Measurements from ENCODE around the gene ITGB8. TPM values are rescaled to one million over a fixed set of nuclear protein-coding genes. Genes with fewer than 3 reads are reported as not detected.

The ITGB8 gene
- total RNA-seq, 1 experiment from 2014 or later = 13.9 TPM

GRCh38 chr7:20399521-20399920 lies 68.8 kb downstream of the ITGB8 start:
- Histone ChIP-seq H3K27ac (ENCODE audit: low read length) (no peak overlapping the region), H3K9ac (ENCODE audit: low read length) (no peak overlapping the region), H3F3A (ENCODE audit: low read length, unreplicated experiment) (no peaks in the 10 kb centered on the region), H3K27me3 (ENCODE audit: low read length) (no peaks in the 10 kb centered on the region), H3K4me2 (ENCODE audit: low read length) (no peak overlapping the region), H3K4me1 (ENCODE audit: insufficient read depth, low read length) (peaks cover 16% of the 10 kb centered on the region), H4K20me1 (ENCODE audit: low read length) (no peaks in the 10 kb centered on the region), H3K4me3 (ENCODE audit: low read length) (no peak overlapping the region), H3K9me3 (ENCODE audit: low read length) (no peaks in the 10 kb centered on the region), H3K36me3 (ENCODE audit: low read depth, low read length) (no peaks in the 10 kb centered on the region), H3K79me2 (ENCODE audit: low read length) (no peaks in the 10 kb centered on the region), H2AFZ (ENCODE audit: low read length) (no peak overlapping the region), H3K9me2 (replicated peaks; ENCODE audit: low read length) (no peaks in the 10 kb centered on the region)
- DNase-seq (peak; percentile 35), ATAC-seq (peak; percentile 60; the same call in 1 of the 2 replicates)
- BruUV-seq (replicated peaks) = no TSS peak
- ChIA-PET POLR2A (ENCODE audit: unreplicated experiment) (no interaction called here), CTCF (no interaction called here)
- intact Hi-C loops (cut with micrococcal nuclease) = no loop called here
- TF ChIP-seq EZH2phosphoT487 (IDR thresholded peaks at IDR 0.05; ENCODE audit: borderline replicate concordance, low read length) = no peak
- no peak for TF ChIP-seq CTCF (conservative IDR thresholded peaks at IDR 0.05; ENCODE audit: low read depth, low read length)
- TF ChIP-seq EZH2 (IDR thresholded peaks at IDR 0.05; ENCODE audit: low read length, unreplicated experiment) = no peak

- H2AFZ ChIP-seq (ENCODE audit: low read length) = 0 out of 2 replicates have a peak overlapping the region, but pooled peaks have one; percentile 2
- intact Hi-C loops (cut with micrococcal nuclease) = loop anchor here (1.0 to 5.0 kb wide), 3 partner anchors 9 to 205 kb away; no protein-coding TSS in a partner anchor
- ATAC-seq (peak; percentile 65), DNase-seq (no peak)
- no peak overlapping the region for H3K9ac ChIP-seq (ENCODE audit: low read length)
- H3K4me2 ChIP-seq (ENCODE audit: low read length) = no peak overlapping the region
- CTCF ChIA-PET = interaction anchor here (0.6 to 1.1 kb wide), 2 partner anchors 196 to 250 kb away, joined by 3 read pairs; no protein-coding TSS in a partner anchor
- H3K79me2 ChIP-seq (ENCODE audit: low read length) = no peaks in the 10 kb centered on the region
- no peaks in the 10 kb centered on the region for H3K36me3 ChIP-seq (ENCODE audit: low read depth, low read length)
- no peaks in the 10 kb centered on the region for H3K27me3 ChIP-seq (ENCODE audit: low read length)
- no peaks in the 10 kb centered on the region for H3K9me3 ChIP-seq (ENCODE audit: low read length)
- H4K20me1 ChIP-seq (ENCODE audit: low read length) = no peaks in the 10 kb centered on the region
- TF ChIP-seq CTCF (conservative IDR thresholded peaks at IDR 0.05; ENCODE audit: low read depth, low read length) = no peak
- no peak for TF ChIP-seq EZH2phosphoT487 (IDR thresholded peaks at IDR 0.05; ENCODE audit: borderline replicate concordance, low read length)
- no peak for TF ChIP-seq EZH2 (IDR thresholded peaks at IDR 0.05; ENCODE audit: low read length, unreplicated experiment)
- H3K4me1 ChIP-seq (ENCODE audit: insufficient read depth, low read length) = peaks cover 11% of the 10 kb centered on the region
- no peak overlapping the region for H3K4me3 ChIP-seq (ENCODE audit: low read length)
- no TSS peak for BruUV-seq (replicated peaks)
- no peaks in the 10 kb centered on the region for H3F3A ChIP-seq (ENCODE audit: low read length, unreplicated experiment)
- no peaks in the 10 kb centered on the region for H3K9me2 ChIP-seq (replicated peaks; ENCODE audit: low read length)
- POLR2A ChIA-PET (ENCODE audit: unreplicated experiment) = no interaction called here
- H3K27ac ChIP-seq (ENCODE audit: low read length) = no peak overlapping the region
Measured at GRCh38 chr7:20401861-20402746, 71.4 kb downstream of the ITGB8 start.
